Heart left ventricle (tissue), 13 donors: ENCODE measurements around the gene SHKBP1.

Experiments
- POLR2A ChIP-seq, 2 donors: fragments of 450-650 bp; IDR thresholded peaks; one replicate each; pipeline ENCODE4 v1.6.1; 2017; ENCODE audit warnings: antibody characterized with exemption in 2 of 2, mild to moderate bottlenecking in 2 of 2, moderate library complexity in 2 of 2
- TF ChIP-seq, protein P1 (sequence below), 12 donors: fragments of 200-600 bp; sonication (generic) in 4 of 12; IDR thresholded peaks; one replicate each; pipeline versions ENCODE4 v1.5.0 to v1.8.0; 2018 to 2022; ENCODE audit warnings: antibody characterized with exemption in 12 of 12, mild to moderate bottlenecking in 5 of 12
- donor health status: ischemic (EF 13 %, LVEDD 7.1; RV severe dilation, severe dysfunction).
- donor health status: DM: no; HTN: yes; CAD: no.
- donor health status: DM: no; HTN: no; CAD: no.
- donor health status: ischemic (EF 25% LVEDD 6.9; RV normal size, moderate dysfunction).
- donor health status: ischemic (EF 25% LVEDD 5.7; RV mildly dilated, moderate dysfunction).
- donor health status: ischemic (EF 35%, LVEDD 5.7; RV mildly dilated, moderate dysfunction).
- donor health status: nonischemic (EF 11% LVEDD 7.7; RV severe dilation, severe dysfunction).
- donor health status: DM: yes; HTN: yes; CAD: no.
- donor health status: PGD.
- donor health status: ischemic (EF 29% LVEDD 5.4; RV normal size, mild dysfunction).
- donor health status: nonischemic (EF 23%, LVEDD 6.1; RV moderate dilation, normal function).

- TF ChIP-seq, protein P1, sequence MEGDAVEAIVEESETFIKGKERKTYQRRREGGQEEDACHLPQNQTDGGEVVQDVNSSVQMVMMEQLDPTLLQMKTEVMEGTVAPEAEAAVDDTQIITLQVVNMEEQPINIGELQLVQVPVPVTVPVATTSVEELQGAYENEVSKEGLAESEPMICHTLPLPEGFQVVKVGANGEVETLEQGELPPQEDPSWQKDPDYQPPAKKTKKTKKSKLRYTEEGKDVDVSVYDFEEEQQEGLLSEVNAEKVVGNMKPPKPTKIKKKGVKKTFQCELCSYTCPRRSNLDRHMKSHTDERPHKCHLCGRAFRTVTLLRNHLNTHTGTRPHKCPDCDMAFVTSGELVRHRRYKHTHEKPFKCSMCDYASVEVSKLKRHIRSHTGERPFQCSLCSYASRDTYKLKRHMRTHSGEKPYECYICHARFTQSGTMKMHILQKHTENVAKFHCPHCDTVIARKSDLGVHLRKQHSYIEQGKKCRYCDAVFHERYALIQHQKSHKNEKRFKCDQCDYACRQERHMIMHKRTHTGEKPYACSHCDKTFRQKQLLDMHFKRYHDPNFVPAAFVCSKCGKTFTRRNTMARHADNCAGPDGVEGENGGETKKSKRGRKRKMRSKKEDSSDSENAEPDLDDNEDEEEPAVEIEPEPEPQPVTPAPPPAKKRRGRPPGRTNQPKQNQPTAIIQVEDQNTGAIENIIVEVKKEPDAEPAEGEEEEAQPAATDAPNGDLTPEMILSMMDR (IDR thresholded peaks at IDR 0.05), result peak in 3 of 12 donors; percentile 21 to 37 (median 35)
- TF ChIP-seq POLR2A (IDR thresholded peaks at IDR 0.05), result no peak
These were observed 46.4 kb upstream of the SHKBP1 start for GRCh38 chr19:40530091-40530901.
